ENCODE results near the gene PHF23.
A peak's percentile ranks its signal among the peaks of the same experiment; 100 is the strongest.
"Not testable (repeated sequence)": the region's sequence is repeated elsewhere in the genome, so short reads cannot be mapped to it uniquely, and the experiment has no call there.

The PHF23 gene

GRCh38 chr17:7248796-7249195, 9.5 kb upstream of the PHF23 start:
- Mint-ChIP-seq H3K4me1 (peaks cover 48% of the 10 kb centered on the region), H3K9me3 (no peaks in the 10 kb centered on the region), H3K27me3 (no peaks in the 10 kb centered on the region), H3K27ac (peak overlapping the region in 1 of 2 donors; percentile 40), H3K4me3 (peak overlapping the region; percentile 66 to 80)
- ATAC-seq (no peak), DNase-seq (no peak)

- Mint-ChIP-seq H3K27me3 (no peaks in the 10 kb centered on the region), H3K4me3 (no peak overlapping the region), H3K27ac (peak overlapping the region in 1 of 2 donors; percentile 74), H3K4me1 (peaks cover 48% of the 10 kb centered on the region), H3K9me3 (no peaks in the 10 kb centered on the region)
- no peak for DNase-seq
- ATAC-seq: no peak
Observed at GRCh38 chr17:7246779-7247178, 7.5 kb upstream of the PHF23 start.

- not testable (repeated sequence) for H3K4me3 Mint-ChIP-seq, DNase-seq, H3K27me3 Mint-ChIP-seq, ATAC-seq, H3K9me3 Mint-ChIP-seq, H3K27ac Mint-ChIP-seq
- H3K4me1 Mint-ChIP-seq: peaks cover 55% of the 10 kb centered on the region
Observed at GRCh38 chr17:7243838-7244237, 4.6 kb upstream of the PHF23 start.

- no peaks in the 10 kb centered on the region for H3K27me3 Mint-ChIP-seq
- DNase-seq (no peak), ATAC-seq (no peak)
- H3K4me3 Mint-ChIP-seq: peak overlapping the region; percentile 98 to 100
- H3K27ac Mint-ChIP-seq: peak overlapping the region; percentile 41 to 94
- H3K9me3 Mint-ChIP-seq: no peaks in the 10 kb centered on the region
- H3K4me1 Mint-ChIP-seq: peaks cover 50% of the 10 kb centered on the region
Observed at GRCh38 chr17:7243453-7243729, 4.1 kb upstream of the PHF23 start.

- H3K4me3 Mint-ChIP-seq: peak overlapping the region; percentile 98 to 100
- DNase-seq (peak; percentile 90 to 91), ATAC-seq (peak; percentile 59)
- no peaks in the 10 kb centered on the region for H3K9me3 Mint-ChIP-seq
- H3K4me1 Mint-ChIP-seq: peaks cover 50% of the 10 kb centered on the region
- H3K27me3 Mint-ChIP-seq: no peaks in the 10 kb centered on the region
- H3K27ac Mint-ChIP-seq: peak overlapping the region; percentile 96 to 99
Observed at GRCh38 chr17:7242717-7243452, 3.6 kb upstream of the PHF23 start.

GRCh38 chr17:7241783-7242716, 2.8 kb upstream of the PHF23 start, which contains the start of gene GABARAP:
GABARAP (minus strand) TSS chr17:7242449; CDS start chr17:7242330, 119 bp downstream.
- DNase-seq (peak; percentile 91 to 92), ATAC-seq (peak; percentile 39)
- Mint-ChIP-seq H3K9me3 (no peaks in the 10 kb centered on the region), H3K27ac (peak within 1 kb of the TSS; percentile 97 to 99), H3K4me1 (peaks cover 56% of the 10 kb centered on the region), H3K27me3 (no peaks in the 10 kb centered on the region), H3K4me3 (peak within 1 kb of the TSS; percentile 98 to 100)

- no peaks in the 10 kb centered on the region for H3K9me3 Mint-ChIP-seq
- DNase-seq (no peak), ATAC-seq (no peak)
- H3K27ac Mint-ChIP-seq: peak overlapping the region; percentile 97 to 99
- H3K4me3 Mint-ChIP-seq: peak overlapping the region; percentile 98 to 100
- H3K4me1 Mint-ChIP-seq: peaks cover 57% of the 10 kb centered on the region
- no peaks in the 10 kb centered on the region for H3K27me3 Mint-ChIP-seq
Observed at GRCh38 chr17:7241090-7241733, 2.0 kb upstream of the PHF23 start.

- Mint-ChIP-seq H3K4me1 (peaks cover 64% of the 10 kb centered on the region), H3K27ac (peak overlapping the region in 1 of 2 donors; percentile 12), H3K9me3 (no peaks in the 10 kb centered on the region), H3K4me3 (peak overlapping the region; percentile 96 to 98), H3K27me3 (no peaks in the 10 kb centered on the region)
- no peak for ATAC-seq
- DNase-seq: no peak
Observed at GRCh38 chr17:7240375-7240774, 1.1 kb upstream of the PHF23 start.

GRCh38 chr17:7238420-7239090, 702 bp downstream of the PHF23 start:
- no peaks in the 10 kb centered on the region for H3K9me3 Mint-ChIP-seq
- no peak for ATAC-seq
- H3K27me3 Mint-ChIP-seq: no peaks in the 10 kb centered on the region
- H3K4me3 Mint-ChIP-seq: peak overlapping the region; percentile 96 to 98
- peaks cover 77% of the 10 kb centered on the region for H3K4me1 Mint-ChIP-seq
- DNase-seq: no peak
- H3K27ac Mint-ChIP-seq: peak overlapping the region; percentile 75 to 96

GRCh38 chr17:7237761-7238419, 1.4 kb downstream of the PHF23 start:
- DNase-seq (peak; percentile 76 to 80), ATAC-seq (peak; percentile 51)
- Mint-ChIP-seq H3K4me1 (peaks cover 77% of the 10 kb centered on the region), H3K27ac (peak overlapping the region; percentile 82 to 96), H3K27me3 (no peaks in the 10 kb centered on the region), H3K4me3 (peak overlapping the region; percentile 96 to 98), H3K9me3 (no peaks in the 10 kb centered on the region)

- DNase-seq (no peak), ATAC-seq (no peak)
- Mint-ChIP-seq H3K27me3 (no peaks in the 10 kb centered on the region), H3K9me3 (no peaks in the 10 kb centered on the region), H3K4me1 (peaks cover 79% of the 10 kb centered on the region), H3K27ac (peak overlapping the region in 1 of 2 donors; percentile 16), H3K4me3 (peak overlapping the region; percentile 96 to 98)
Observed at GRCh38 chr17:7237266-7237760, 1.9 kb downstream of the PHF23 start.

GRCh38 chr17:7236808-7237207, 2.4 kb downstream of the PHF23 start:
- DNase-seq (no peak), ATAC-seq (no peak)
- Mint-ChIP-seq H3K27me3 (no peaks in the 10 kb centered on the region), H3K27ac (peak overlapping the region in 1 of 2 donors; percentile 16), H3K9me3 (no peaks in the 10 kb centered on the region), H3K4me1 (peaks cover 79% of the 10 kb centered on the region), H3K4me3 (peak overlapping the region; percentile 96 to 98)

- Mint-ChIP-seq H3K4me3 (peak overlapping the region; percentile 95 to 98), H3K4me1 (peaks cover 77% of the 10 kb centered on the region), H3K9me3 (no peaks in the 10 kb centered on the region), H3K27me3 (no peaks in the 10 kb centered on the region), H3K27ac (peak overlapping the region; percentile 60 to 61)
- no peak for ATAC-seq
- DNase-seq: no peak
Observed at GRCh38 chr17:7235693-7236665, 3.3 kb downstream of the PHF23 start.
